A549 treated with AZD2906 at 1 μM for 4 hours (cell line): Measurements from ENCODE around the gene TMEM205. TPM values are rescaled to one million over a fixed set of nuclear protein-coding genes. Genes with fewer than 3 reads are reported as not detected.

Source experiments
- total RNA-seq: library from RNA; stranded (reverse); fragments of 200-300 nt; extraction: Qiagen RNA extraction; gene quantifications from 5 replicates; pipeline ENCODE4 v1.2.3, GENCODE V29; 2022

The TMEM205 gene
- total RNA-seq: 96.5 to 132 TPM (median 113 TPM) in 5 replicates

DNA sequence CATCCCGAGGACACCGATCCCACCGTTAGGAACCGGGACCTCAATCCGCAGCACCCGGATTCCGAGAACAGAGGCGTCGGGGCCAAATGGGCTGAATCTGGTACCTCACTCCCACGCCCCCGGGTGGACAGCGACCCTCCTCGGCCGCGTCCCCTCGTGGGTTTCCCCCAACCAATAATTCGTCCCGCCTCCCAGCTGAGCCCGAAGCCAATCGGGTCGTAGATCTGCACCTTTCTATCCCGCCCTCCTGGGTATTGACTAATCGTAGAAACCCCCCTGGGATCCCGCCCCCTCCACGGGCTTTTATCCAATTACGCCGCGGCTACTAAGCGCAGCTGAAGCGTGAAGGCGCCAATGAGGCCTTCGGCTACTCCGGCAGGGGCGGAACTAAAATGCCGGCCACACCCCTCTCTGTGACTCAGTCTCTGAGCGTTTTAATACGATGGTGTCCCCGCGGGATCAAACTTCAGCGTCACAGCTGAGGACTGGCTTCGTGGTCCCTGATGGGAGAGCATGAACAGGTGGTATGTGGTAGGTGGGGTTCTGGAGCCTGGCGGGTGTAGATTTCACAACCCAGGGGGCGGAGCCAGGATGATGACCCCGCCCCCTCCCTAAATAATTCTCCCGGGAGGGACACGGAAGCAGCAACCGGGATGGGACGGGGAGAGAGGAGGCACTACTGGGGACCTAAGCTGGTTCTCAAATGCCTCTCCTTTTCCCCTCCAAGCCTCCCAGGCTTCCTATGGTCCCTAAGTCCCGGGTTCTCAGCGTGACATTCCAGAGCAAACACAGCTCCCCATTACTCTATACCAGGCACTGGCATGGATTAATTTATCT lies at the start of gene TMEM205, which contains the start of gene CCDC159:
Gene TMEM205 (minus strand): TSS at position 165 of the 837 bp plus-strand sequence. CDS start 649 bp downstream, outside the sequence.
Gene CCDC159 (plus strand): TSS at position 416 of the 837 bp plus-strand sequence. CDS start 88 bp downstream, at position 504.

DNA sequence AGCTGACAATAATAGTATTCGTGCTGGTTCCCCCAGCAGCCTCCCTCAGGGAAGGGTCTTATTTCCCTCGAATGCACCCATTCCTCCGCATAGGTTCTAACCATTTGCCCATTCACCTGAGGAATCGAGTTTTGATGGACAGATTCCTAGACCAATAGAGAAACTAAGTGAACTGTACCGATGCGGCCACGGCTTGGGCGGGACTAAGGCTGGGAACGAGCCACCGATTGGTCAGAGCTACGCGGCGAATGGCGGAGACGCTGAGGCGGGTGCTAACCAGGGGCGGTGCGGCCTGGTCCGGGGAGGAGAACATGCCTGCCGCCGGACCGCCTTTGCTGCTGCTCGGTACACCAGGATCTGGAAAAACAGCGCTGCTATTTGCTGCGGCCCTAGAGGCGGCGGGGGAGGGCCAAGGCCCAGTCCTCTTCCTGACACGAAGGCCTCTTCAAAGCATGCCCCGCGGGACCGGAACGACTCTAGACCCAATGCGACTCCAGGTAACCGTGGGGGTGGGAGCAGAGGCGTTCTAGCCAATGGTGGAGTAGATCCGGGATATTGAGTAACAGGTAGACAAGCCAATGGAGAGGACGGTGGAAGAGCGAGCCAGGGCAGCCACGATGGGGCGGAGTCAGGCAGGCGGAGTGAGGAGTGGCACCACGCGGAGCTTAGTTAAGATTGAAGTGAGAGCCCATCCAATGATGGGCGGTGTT lies 28.5 kb upstream of the TMEM205 start, which contains the start of gene SWSAP1:
Gene SWSAP1 (plus strand): TSS at position 234 of the 710 bp plus-strand sequence. CDS start 15 bp downstream, at position 249.

DNA sequence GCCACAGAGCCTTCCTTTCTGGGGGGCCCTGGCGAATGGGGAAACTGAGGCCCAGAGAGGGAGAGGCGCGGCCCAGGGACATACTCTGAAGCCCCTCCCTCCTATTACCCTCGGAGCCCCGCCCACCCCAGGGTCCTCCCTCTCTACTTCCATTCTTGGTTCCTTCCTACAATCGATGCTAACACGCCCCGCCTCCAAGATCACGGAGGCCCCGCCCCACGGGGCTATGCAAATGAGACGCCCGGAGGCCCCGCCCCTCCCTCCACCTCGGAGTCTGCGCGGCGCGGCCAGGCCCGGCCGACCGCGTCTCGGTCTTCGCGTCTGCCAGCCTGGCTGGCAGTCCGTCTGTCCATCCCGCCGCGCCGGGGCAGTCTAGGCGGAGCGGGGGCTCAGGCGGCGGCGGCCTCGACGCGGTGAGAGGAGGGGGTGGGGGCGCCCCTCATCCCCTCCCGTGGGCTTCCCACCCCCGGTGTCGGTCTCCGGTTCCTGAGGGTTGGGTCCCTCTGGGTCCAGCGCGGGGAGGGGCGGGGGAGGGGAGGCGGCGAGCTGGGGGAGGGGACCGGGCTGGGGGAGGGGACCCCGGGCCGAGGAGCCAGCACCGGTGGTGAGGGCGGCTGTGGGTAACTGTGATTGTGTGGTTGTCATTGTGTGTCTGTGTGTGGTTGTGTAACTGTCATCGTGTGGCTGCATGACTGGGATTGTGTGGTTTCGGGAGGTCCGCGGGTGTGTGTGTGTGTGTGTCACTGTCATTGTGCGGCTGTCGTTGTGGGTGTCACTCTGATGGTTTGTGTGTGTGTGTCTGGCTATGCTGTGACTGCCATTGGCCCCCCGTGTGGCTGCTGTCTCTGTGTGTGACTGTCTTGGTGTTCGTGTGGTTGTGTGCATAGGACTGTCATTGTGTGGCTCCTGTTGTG lies 9.3 kb upstream of the TMEM205 start, which contains the start of gene PLPPR2:
Gene PLPPR2 (plus strand): TSS at position 273 of the 914 bp plus-strand sequence. CDS start 2,242 bp downstream, outside the sequence.

DNA sequence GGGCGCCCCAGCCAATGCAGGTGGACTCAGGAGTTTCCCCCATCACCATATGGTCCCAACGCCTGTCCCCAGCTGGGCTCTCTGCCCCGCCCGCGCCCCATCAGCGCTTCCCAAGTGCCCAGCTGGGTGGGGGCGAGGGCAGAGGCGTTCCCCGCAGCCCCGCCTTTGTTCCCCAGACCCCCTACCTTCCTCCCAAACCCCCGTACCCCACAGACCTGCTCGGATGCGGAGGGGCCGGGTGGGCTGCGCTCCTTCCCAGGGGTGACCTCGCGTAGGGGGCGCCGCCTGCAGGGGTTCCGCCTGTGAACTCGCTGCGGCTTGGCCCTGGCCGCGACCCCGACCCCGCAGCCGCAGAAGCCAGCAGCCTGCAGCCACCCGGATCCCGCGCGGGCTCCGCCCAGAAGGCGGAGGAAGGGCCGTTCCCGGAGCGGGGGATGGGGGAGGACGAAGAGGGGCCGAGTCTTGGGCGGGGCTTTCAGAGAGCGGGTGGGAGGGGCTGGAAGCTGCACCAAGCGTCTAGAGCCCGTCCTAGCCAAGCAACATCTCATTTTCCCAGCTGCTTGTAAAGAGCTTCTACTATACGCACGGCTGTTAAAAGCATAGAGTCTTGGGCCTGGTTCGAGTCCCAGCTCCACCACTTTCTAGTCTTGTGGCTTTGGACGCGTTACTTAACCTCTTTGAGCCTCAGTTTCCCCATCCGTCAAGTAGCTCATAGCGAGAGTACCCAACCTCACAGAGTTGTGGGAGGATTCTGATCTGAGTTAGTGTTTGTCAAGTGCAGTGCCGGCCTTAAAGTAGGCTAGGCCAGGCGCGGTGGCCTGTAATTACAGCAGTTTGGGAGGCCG lies 6.6 kb downstream of the TMEM205 start, which contains the start of gene RAB3D:
Gene RAB3D (minus strand): TSS at position 404 of the 845 bp plus-strand sequence. CDS start 2,258 bp downstream, outside the sequence.

DNA sequence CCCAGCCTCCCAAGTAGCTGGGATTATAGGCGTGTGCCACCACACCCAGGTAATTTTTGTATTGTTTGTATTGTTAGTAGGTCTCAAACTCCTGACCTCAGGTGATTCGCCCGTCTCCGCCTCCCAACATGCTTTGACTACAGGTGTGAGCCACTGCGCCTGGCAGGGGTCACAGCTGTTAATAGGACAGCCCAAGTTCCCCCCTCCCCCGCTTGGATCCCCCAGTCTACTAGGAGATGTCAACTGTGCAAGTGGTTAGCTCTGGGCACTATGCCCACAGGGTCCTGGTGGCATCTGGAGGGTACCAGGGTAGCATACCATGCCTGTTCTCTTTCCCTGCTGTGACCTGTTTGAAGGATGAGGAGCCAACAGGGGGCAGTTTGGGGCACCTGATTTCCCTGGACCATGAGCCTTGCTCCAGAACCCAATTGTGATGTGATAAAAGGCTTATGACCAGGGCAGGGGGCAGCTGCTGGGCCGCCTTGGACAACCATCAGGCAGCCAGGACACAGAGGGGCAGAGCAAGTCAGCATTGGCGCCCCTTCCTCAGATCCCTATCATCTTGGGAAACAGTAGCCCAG lies 50.3 kb downstream of the TMEM205 start, which contains the start of gene TSPAN16:
Gene TSPAN16 (plus strand): TSS at position 496 of the 581 bp plus-strand sequence. CDS start 138 bp downstream, outside the sequence.

Other genes starting within 250 kb of the TMEM205 start
- gene SPC24, start 190.5 kb downstream of the TMEM205 start, total RNA-seq: 15.3 to 21.9 TPM (median 20.9 TPM) in 5 replicates
- 39.9 to 52.5 TPM (median 48.0 TPM) in 5 replicates for gene KANK2, start 148.7 kb downstream of the TMEM205 start, total RNA-seq
- gene ANGPTL8, start 106.6 kb downstream of the TMEM205 start, total RNA-seq: not detected in 5 replicates
- 6.4 to 10.3 TPM (median 9.5 TPM) in 5 replicates for gene DOCK6, start 83.7 kb downstream of the TMEM205 start, total RNA-seq
- gene TSPAN16, start 50.1 kb downstream of the TMEM205 start, total RNA-seq: not detected in 5 replicates
- 3.1 to 4.6 TPM (median 3.9 TPM) in 5 replicates for gene RAB3D, start 6.6 kb downstream of the TMEM205 start, total RNA-seq
- 3.5 to 5.8 TPM (median 4.8 TPM) in 5 replicates for gene CCDC159, start 251 bp upstream of the TMEM205 start, total RNA-seq
- 8.3 to 9.7 TPM (median 9.3 TPM) in 5 replicates for gene PLPPR2, start 9.2 kb upstream of the TMEM205 start, total RNA-seq
- 1.3 to 2.1 TPM (median 1.8 TPM) in 5 replicates for gene SWSAP1, start 28.4 kb upstream of the TMEM205 start, total RNA-seq
- gene EPOR, start 38.0 kb upstream of the TMEM205 start, total RNA-seq: 3.5 to 5.1 TPM (median 4.3 TPM) in 5 replicates
- gene RGL3, start 73.0 kb upstream of the TMEM205 start, total RNA-seq: 1.1 to 2.1 TPM (median 1.4 TPM) in 5 replicates
- gene ODAD3, start 88.9 kb upstream of the TMEM205 start, total RNA-seq: 0.92 to 1.4 TPM (median 1.3 TPM) in 5 replicates
- gene PRKCSH, start 89.4 kb upstream of the TMEM205 start, total RNA-seq: 252 to 265 TPM (median 258 TPM) in 5 replicates
- 0.07 to 0.24 TPM (median 0.15 TPM) in 5 replicates for gene ELAVL3, start 134.8 kb upstream of the TMEM205 start, total RNA-seq
- 3.7 to 4.8 TPM (median 4.5 TPM) in 5 replicates for gene ZNF653, start 159.6 kb upstream of the TMEM205 start, total RNA-seq
- 26.1 to 33.0 TPM (median 29.6 TPM) in 5 replicates for gene ECSIT, start 182.9 kb upstream of the TMEM205 start, total RNA-seq
- 0.24 to 0.44 TPM (median 0.37 TPM) in 5 replicates for gene CNN1, start 192.6 kb upstream of the TMEM205 start, total RNA-seq
- 84.8 to 114 TPM (median 99.8 TPM) in 5 replicates for gene ELOF1, start 213.0 kb upstream of the TMEM205 start, total RNA-seq
- 0.14 to 0.39 TPM (median 0.22 TPM) in 5 replicates for gene ACP5, start 231.4 kb upstream of the TMEM205 start, total RNA-seq